ENCODE data around the gene TTN. TPM values are rescaled to one million over a fixed set of nuclear protein-coding genes. Genes with fewer than 3 reads are reported as not detected.

Gene TTN
- total RNA-seq, 1 donor from 2014 or later, result 2.0 TPM

DNA sequence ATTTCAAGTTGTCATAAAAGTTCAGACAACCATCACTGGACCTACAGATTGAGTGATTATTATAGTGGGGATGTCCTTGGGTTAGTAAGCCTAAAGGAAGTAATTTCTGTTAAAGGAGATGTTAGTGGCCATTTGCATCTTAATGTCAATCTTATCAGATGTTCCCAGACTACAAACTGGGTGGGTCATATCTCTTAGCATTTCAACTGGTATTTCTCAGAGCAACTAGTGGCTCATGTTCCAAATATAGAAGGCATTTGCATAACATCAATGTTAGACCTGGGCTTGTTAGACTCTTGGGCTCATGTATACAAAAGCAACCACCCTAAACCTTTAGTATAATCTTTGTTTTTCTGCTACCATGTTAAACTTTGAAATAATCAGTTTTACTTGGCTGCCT is 309.1 kb downstream of the TTN start:
- no peaks in the 10 kb centered on the region for H3K27me3 ChIP-seq
- intact Hi-C loops (cut with DNase I), result no loop called here
- H3K4me3 ChIP-seq, result no peak overlapping the region
- peaks cover 0 to 88% of the 10 kb centered on the region in 2 donors for H3K36me3 ChIP-seq
- TF ChIP-seq POLR2AphosphoS5 (IDR thresholded peaks at IDR 0.05; ENCODE audit: insufficient read depth in 1 of 2, low read depth in 1 of 2), result no peak
- no peak for TF ChIP-seq POLR2A (IDR thresholded peaks at IDR 0.05)
- TF ChIP-seq, protein P1, sequence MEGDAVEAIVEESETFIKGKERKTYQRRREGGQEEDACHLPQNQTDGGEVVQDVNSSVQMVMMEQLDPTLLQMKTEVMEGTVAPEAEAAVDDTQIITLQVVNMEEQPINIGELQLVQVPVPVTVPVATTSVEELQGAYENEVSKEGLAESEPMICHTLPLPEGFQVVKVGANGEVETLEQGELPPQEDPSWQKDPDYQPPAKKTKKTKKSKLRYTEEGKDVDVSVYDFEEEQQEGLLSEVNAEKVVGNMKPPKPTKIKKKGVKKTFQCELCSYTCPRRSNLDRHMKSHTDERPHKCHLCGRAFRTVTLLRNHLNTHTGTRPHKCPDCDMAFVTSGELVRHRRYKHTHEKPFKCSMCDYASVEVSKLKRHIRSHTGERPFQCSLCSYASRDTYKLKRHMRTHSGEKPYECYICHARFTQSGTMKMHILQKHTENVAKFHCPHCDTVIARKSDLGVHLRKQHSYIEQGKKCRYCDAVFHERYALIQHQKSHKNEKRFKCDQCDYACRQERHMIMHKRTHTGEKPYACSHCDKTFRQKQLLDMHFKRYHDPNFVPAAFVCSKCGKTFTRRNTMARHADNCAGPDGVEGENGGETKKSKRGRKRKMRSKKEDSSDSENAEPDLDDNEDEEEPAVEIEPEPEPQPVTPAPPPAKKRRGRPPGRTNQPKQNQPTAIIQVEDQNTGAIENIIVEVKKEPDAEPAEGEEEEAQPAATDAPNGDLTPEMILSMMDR (IDR thresholded peaks at IDR 0.05), result no peak
- H3K9me3 ChIP-seq, result no peaks in the 10 kb centered on the region
- H3K4me1 ChIP-seq, result no peaks in the 10 kb centered on the region
- no peak for DNase-seq (ENCODE audit: extremely low spot score in 2 of 2)
- H3K27ac ChIP-seq, result no peak overlapping the region

DNA sequence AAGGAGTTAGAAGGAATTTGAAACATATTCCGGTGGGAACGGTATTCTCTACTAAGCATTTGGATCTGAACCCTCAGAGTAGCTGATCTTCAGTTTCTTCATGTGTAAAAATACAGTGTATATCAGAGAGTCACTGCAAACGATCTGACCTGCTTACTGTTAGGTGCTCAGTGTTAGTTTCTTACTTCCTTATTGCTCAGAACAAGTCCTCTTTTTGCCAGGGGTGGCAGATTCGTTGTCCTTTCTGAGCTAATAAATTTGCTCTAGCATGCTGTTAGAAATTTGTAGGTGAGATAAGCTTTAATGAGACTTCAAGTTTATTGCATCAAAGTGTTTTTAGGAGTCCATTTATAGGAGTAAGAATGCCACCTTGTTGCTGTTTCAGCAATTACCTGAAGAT is 311.2 kb downstream of the TTN start:
- DNase-seq (ENCODE audit: extremely low spot score in 2 of 2), result no peak
- intact Hi-C loops (cut with DNase I), result no loop called here
- no peaks in the 10 kb centered on the region for H3K4me1 ChIP-seq
- H3K9me3 ChIP-seq, result no peaks in the 10 kb centered on the region
- no peaks in the 10 kb centered on the region for H3K27me3 ChIP-seq
- no peak overlapping the region for H3K4me3 ChIP-seq
- no peak overlapping the region for H3K27ac ChIP-seq
- peaks cover 0 to 76% of the 10 kb centered on the region in 2 donors for H3K36me3 ChIP-seq
- no peak for TF ChIP-seq POLR2A (IDR thresholded peaks at IDR 0.05)
- TF ChIP-seq, protein P1 (IDR thresholded peaks at IDR 0.05), result no peak
- TF ChIP-seq POLR2AphosphoS5 (IDR thresholded peaks at IDR 0.05; ENCODE audit: insufficient read depth in 1 of 2, low read depth in 1 of 2), result no peak

DNA sequence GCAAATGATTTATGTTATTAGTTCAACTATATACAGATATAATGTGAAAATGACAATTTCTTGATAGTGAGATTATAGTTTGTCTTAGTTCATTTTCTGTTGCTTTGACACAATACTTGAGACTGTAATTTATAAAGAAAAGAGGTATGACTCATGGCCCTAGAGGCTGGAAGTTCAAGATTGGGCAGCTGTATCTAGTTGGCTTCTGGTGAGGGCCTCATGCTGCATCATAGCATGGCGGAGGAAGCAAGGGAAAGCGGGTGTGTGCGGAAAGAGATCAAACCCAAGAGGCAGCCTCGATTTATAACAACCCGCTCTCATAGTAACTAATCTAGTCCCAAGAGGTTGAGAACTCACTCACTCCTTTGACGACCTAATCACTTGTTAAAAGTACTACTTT is 315.6 kb downstream of the TTN start:
- DNase-seq (ENCODE audit: extremely low spot score in 2 of 2), result no peak
- Histone ChIP-seq H3K4me3 (no peak overlapping the region), H3K4me1 (peaks cover 5% of the 10 kb centered on the region), H3K27ac (no peak overlapping the region), H3K9me3 (no peaks in the 10 kb centered on the region), H3K36me3 (peaks cover 0 to 50% of the 10 kb centered on the region in 2 donors), H3K27me3 (no peaks in the 10 kb centered on the region)
- TF ChIP-seq, protein P1 (IDR thresholded peaks at IDR 0.05), result no peak
- no peak for TF ChIP-seq POLR2AphosphoS5 (IDR thresholded peaks at IDR 0.05; ENCODE audit: insufficient read depth in 1 of 2, low read depth in 1 of 2)
- no peak for TF ChIP-seq POLR2A (IDR thresholded peaks at IDR 0.05)
- intact Hi-C loops (cut with DNase I), result no loop called here

DNA sequence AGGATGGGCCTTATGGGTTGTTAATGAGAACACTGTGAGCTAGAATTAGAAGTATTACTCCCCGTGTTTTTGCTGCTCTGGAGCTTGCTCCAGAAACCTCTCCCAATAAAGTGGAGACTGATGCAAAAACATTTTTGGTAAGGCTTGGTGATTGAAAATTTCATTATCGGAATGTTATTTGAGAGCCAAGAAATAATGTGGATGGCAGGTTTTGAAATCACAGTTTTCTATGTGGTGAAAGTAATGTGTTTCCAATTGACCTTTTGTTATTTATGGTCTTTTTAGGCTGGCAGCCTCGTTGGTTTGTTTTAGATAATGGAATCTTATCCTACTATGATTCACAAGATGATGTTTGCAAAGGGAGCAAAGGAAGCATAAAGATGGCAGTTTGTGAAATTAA is 321.9 kb downstream of the TTN start:
- intact Hi-C loops (cut with DNase I), result no loop called here
- H3K36me3 ChIP-seq, result peaks cover 0 to 4% of the 10 kb centered on the region in 2 donors
- DNase-seq (ENCODE audit: extremely low spot score in 2 of 2), result no peak
- H3K27me3 ChIP-seq, result no peaks in the 10 kb centered on the region
- H3K4me1 ChIP-seq, result peaks cover 56% of the 10 kb centered on the region
- no peaks in the 10 kb centered on the region for H3K9me3 ChIP-seq
- no peak overlapping the region for H3K27ac ChIP-seq
- no peak overlapping the region for H3K4me3 ChIP-seq
- no peak for TF ChIP-seq POLR2A (IDR thresholded peaks at IDR 0.05)
- TF ChIP-seq, protein P1 (IDR thresholded peaks at IDR 0.05), result no peak
- TF ChIP-seq POLR2AphosphoS5 (IDR thresholded peaks at IDR 0.05; ENCODE audit: insufficient read depth in 1 of 2, low read depth in 1 of 2), result no peak

DNA sequence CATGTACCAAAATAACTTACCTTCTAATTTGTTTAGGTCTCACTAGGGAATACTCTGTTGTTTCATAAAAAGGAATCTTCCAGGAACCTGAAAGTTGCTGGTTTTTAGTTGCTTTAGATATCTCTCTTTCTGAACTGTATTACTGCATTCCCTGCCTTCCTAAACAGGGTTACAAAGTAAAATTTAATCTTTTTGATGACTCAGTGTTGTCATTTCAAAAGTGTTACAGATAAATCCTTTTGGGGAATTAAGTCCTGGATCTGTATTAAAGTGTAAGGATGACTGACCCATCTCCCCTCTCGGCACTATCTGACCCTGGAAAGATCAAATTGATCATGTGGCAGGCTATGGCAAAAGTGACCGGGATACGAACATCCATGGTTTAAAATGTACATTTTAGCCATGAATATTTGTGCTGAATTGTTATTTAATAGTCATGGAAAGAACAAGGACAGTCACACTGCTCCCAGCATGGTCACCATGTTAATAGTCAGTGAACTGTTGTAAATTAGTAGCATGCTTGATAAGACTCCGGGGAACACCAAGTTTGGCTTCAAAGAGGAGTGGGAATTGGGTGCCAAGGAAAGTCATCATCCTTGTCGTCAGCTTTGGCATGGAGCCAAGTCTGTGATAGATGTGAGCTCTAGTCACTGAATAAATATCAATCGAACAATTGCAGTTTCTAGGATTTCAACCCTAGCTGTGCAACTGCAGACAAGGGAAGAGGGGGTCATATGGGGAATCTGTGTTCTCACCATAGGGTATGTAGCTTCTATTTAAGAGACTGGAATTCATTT is 322.8 kb downstream of the TTN start:
- no peaks in the 10 kb centered on the region for H3K9me3 ChIP-seq
- no peak overlapping the region for H3K4me3 ChIP-seq
- H3K27me3 ChIP-seq, result no peaks in the 10 kb centered on the region
- DNase-seq (ENCODE audit: extremely low spot score in 2 of 2), result no peak
- TF ChIP-seq, protein P1 (IDR thresholded peaks at IDR 0.05), result no peak
- TF ChIP-seq POLR2A (IDR thresholded peaks at IDR 0.05) (no peak), POLR2AphosphoS5 (IDR thresholded peaks at IDR 0.05; ENCODE audit: insufficient read depth in 1 of 2, low read depth in 1 of 2) (no peak)
- H3K27ac ChIP-seq, result no peak overlapping the region
- no peaks in the 10 kb centered on the region for H3K36me3 ChIP-seq
- peaks cover 62% of the 10 kb centered on the region for H3K4me1 ChIP-seq
- intact Hi-C loops (cut with DNase I), result no loop called here

Data from vagina (tissue), 2 donors.